HG02642 (cell line): Measurements from ENCODE around the gene RSPH10B2.
"Not testable (repeated sequence)": the region's sequence is repeated elsewhere in the genome, so short reads cannot be mapped to it uniquely, and the experiment has no call there.

Experiments
- ATAC-seq: cut with Tn5 transposase; IDR thresholded peaks from one replicate; pipeline ENCODE4 v1.9.1; 2021; ENCODE audit warnings: mild to moderate bottlenecking; ENCODE audit not compliant: unreplicated experiment, poor library complexity

The RSPH10B2 gene

DNA sequence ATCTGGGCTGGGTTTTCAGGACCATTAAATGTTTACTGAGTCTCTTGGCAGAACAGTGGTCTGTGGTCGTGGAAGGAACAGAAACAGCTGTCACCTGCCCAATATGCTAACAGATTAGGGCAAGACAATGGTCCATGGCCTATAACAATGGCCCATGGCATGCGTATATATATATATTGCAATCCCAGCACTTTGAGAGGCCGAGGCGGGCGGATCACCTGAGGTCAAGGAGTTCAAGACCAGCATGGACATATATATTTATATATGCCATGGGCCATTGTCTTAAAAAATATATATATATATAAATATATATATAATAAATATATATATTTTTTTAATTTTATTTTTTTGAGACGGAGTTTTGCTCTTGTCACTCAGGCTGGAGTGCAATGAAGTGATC, 27.7 kb downstream of the RSPH10B2 start:
- ATAC-seq: not testable (repeated sequence)

DNA sequence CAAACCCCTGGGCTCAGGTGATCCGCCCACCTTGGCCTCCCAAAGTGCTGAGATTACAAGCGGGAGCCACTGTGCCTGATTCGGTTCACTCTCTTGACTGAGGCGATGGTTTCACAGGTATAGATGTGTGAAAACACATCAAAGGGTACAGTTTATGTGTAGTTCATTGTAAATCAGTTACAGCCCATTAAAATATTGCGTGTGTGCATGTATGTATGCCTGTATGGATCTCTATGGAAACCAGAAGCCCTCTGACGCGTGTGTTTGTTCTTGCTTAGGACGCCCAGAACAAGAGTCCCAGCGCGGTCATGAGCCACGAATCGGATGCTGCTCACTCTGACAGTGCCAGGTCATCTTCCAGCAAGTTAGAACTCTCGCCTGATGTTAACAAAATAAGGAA, 35.5 kb downstream of the RSPH10B2 start:
- not testable (repeated sequence) for ATAC-seq

DNA sequence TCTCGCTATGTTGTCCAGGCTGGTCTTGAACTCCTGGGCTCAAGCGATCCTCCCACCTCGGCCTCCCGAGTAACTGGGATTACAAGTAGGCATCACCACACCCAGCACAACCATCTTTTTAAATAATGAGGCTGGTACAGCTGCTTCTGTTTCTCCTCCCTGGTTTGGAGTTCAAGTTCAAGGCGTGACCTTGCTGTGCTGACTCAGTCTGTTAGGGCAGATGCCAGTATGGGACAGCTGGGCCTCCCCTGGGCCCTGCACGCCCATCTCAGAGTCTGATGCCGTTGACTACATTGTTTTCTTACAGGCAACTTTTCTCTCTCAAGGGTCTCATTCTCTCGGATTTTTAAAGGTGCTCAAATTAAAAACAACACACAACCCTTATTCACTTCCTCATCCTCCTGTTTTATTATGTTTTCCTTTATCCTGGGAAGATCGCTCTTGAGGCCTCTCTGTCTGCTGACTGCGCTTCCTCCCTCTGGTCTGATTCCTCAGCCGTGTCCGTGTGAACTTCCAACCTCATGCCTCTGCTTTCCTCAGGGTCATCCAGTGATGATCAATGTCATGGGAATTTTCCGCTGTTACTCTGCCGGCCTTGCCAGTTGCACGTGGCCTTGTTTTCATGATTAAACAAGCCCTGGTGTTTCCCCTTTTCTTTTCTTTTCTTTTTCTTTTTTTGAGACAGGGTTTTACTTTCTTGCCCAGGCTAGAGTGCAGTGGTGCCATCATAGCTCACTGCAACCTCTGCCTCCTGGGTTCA, 38.4 kb downstream of the RSPH10B2 start:
- ATAC-seq: not testable (repeated sequence)

DNA sequence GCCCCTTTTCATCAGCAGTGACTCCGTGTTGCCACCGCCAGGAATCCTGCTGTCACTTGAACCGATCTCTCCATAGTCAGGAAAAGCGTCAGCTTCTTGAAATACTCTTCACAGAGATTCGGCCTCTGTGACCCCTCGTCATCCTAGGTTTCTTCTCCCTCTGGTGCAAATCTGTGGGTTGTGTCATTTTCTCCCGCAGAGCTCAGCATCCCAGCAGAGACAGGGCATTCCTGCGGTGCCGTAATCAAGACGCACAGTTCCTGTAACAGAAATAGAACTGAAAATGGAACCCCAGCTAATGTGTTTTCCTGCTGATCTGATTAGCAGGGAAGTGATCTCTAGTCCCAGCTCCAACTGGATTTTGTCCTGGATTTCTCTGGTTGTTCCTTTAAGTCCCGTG, 40.4 kb downstream of the RSPH10B2 start:
- ATAC-seq: not testable (repeated sequence)

DNA sequence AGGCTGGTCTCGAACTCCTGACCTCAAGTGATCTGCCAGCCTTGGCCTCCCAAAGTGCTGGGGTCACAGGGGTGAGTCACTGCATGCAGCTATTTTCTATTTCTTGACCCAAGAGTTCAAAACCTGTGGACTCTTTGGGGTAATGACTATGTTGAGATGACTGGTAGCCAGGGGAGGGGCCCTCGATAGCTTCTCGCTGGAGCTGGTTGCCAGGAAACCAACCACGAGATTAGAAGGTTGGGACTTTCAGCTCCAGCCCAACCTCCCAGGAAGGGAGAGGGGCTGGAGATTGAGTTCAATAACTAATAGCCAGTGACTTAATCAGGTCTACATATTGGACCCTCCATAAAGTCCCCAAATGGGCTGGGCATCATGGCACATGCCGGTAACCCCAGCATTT, 43.3 kb downstream of the RSPH10B2 start:
- ATAC-seq: not testable (repeated sequence)

DNA sequence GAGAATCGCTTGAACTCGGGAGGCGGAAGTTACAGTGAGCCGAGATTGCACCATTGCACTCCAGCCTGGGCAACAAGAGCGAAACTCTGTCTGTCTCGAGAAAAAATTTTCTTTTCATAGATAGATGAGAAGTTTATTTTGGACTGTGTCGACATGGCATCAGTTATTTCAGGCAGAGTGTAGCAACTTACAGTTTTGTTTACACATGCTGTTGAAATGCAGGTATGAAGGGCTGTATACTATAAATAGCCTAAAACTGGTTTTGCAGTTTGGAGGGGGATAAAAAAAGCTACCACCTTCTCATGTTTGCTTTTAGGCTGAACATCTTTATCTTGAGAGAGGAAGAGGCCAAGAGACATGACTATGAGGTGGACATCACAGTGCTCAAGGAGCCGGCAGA, 44.1 kb downstream of the RSPH10B2 start:
- ATAC-seq: not testable (repeated sequence)

DNA sequence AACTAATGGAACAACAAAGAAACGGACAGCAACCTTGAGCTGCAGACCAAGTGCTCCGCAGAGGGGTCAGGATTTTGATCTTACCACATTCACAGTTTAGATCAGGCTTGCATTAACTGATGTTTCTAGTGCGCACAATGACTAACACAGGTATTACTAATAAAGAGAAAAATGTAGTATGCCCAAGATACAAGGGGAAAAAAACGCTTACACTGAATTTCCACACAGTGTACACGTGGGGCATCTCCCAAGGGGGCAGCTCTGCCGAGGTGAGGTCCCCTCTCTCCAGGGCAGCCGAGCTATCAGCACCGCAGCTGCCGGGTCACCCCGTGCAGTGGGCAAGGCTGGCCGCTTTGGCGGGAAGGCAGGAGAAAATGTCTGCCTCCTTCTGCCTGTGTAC, 46.0 kb downstream of the RSPH10B2 start:
- ATAC-seq: not testable (repeated sequence)

DNA sequence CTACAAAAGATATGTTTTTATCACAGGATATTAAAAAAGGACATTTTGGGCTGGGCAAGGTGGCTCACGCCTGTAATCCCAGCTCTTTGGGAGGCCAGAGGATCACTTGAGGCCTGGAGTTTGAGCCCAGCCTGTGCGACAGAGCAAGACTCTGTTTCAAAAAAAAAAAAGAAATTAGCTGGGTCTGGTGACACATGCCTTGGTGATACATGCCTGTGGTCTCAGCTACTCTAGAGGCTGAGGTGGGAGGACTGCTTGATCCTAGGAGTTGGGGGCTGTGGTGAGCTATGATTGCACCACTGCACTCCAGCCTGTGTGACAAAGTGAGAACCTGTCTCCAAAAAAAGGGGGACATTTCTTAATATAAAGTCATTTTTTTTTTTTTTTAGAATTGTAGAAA, 46.4 kb downstream of the RSPH10B2 start:
- not testable (repeated sequence) for ATAC-seq

DNA sequence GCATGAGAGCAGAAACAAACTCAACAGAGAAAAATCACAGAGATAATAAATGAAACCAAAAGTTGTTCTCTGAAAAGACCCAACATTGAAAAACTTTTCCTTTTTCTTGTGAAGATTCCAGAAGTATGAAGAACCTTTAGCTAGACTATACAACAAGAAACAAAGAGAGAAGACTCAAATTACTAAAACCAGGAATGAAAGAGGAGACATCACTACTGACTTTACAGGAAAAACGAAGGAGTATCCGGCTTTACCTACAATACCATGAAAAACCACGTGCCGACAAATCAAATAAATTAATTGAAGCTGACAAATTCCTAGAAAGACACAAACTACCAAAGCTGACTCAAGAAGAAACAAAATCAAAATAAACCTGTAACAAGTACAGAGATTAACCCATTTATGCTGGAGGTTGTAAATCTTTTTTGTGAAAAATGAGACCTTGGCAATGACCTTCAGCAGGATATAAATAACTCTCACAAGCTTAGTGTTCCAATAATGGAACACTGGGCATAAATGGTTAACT, 53.6 kb downstream of the RSPH10B2 start:
- not testable (repeated sequence) for ATAC-seq

DNA sequence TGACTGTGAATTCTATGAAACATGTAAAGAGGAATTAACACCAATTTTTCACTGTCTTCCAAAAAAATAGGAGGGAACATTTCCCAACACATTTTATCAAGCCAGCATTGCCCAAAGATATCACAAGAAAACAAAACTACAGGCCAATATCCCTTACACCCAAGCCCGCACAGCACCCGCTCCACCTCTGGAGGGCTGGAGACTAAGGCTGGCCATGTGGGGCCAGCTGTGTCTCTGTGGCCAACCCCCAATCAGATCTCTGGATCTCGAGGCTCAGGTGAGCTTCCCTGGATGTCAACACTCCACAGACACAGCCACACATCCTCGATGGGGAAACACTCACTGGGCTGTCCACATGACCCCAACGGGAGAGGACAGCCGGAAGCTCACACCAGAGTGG, 54.1 kb downstream of the RSPH10B2 start:
- ATAC-seq: not testable (repeated sequence)

DNA sequence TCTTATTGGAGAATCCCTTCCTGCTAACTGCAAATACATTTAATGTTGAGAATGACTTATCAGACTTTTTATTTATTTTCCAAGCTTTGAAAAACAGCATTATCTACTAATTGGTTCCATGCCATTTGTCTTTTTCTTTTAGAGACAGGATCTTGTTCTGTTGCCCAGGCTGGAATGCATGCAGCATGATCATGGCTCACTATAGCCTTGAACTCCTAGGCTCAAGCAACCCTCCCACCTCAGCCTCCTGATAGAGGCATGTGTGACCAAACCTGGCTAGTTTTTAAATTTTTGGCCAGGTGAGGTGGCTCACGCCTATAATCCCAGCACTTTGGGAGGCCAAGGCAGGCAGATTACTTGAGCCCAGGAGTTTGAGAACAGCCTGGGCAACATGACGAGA, 59.1 kb downstream of the RSPH10B2 start:
- ATAC-seq: not testable (repeated sequence)

DNA sequence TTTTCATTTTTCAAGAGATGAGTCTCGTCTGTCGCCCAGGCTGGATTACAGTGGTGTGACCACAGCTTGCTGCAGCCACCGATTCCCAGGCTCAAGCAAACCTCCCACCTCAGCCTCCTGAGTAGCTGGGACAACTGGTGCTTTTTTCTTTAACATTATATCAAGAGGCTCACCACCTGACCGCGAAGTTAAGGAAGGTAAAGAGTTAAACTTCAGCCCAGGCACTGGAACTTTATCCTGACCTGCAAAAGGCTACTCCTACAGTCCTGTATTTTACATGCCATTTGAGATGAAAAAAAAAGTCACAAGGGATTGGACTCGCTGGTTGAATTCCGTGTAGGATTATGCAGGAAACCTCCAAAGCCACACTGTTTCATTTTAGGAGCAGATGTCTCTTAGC, 61.6 kb downstream of the RSPH10B2 start:
- not testable (repeated sequence) for ATAC-seq

DNA sequence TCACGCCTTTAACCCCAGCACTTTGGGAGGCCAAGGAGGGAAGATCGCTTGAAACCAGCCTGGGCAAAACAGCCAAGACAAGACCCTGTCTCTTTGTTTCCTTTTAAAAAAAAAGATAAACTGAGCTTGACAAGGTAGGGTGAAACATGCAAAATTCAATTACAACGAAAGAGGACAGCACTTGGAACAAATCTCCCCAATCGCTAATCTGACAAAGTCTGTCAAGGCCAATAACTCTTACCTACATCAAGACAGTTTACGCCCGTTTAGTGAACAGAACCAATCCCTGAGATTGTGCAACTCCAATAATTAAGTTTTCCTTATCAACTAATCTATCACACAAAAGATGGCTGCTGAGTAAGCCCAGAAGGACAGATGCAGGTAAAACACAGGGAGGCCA, 67.7 kb downstream of the RSPH10B2 start:
- not testable (repeated sequence) for ATAC-seq

DNA sequence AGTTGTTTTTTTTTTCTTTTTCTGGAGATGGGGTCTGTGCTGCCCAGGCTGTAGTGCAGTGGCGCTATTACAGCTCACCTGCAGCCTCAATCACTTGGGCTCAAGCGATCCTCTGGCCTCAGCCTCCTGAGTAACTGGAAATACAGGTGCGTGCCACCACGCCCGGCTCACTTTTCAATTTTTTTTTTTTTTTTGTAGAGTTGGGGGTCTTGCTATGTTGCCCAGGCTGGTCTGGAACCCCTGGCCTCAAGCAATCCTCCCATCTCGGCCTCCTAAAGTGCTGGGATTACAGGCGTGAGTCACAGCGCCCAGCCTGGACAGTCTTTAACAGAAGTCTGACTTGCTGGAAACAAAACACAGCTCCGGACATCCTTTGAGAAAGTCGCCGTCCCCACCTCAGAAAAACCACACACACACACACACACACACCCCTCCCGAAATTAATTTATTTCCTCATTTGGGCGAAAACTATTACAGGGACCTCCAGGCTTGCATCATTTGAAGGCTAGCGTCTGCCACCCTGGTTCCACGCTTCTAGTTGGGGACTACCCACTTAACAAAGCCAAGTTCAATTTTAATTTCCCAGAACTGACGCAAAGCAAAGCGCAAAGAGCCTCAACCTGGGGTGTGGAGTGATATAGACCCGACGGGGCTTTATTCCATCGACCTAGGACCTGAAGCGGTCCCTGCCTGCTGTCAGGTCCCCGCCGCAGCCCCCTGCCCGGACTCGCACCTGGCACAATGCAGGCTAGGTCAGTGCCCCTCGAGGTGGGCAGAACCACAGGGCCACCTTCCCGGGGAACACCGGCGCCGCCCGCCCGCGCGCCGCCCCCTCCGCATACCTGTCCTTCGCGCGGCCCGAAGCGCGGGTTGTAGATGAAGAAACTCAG, 71.6 kb downstream of the RSPH10B2 start:
- peak; percentile 64 for ATAC-seq

DNA sequence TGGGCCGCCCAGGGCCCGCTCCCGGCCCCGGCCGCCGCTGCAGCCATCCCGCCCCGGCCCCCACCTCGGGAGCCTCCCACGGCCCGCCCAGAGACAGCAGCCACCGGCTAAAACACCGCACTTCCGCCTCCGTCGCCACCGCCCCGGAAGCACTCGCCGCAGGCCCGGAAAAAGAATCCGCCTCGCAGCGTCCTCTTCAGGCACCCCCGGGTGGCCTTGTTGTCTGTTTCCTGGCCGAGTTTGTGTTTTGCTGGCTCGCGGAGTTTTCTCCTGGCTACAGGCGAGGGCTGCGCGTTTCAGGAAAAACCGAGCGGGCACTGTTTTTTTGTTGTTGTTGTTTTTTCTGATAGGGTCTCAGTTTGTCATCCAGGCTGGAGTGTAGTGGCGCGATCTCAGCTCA, 72.2 kb downstream of the RSPH10B2 start, which contains the start of gene CCZ1B:
CCZ1B (minus strand) TSS at position 125 of the 400 bp plus-strand sequence; CDS start at position 47, 78 bp downstream.
- ATAC-seq: peak; percentile 99

DNA sequence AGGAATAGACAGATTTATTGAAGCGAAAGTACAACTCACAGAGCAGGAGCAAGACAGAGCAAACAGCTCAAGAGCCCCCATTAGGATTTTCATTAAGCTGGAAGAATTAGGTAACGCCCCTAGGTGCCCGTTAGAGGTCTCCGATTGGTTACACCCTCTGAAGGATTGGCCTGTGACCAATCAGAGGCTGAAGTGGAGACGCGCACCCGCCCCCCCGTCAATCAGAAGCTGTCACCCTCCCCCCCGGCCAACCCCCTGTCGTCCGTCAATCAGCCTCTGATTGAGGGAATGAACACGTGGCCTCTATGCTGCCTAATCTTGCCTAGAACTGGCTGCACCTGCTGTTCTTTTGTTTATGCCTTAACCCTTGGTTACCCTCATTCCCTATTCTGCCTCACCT, 73.3 kb downstream of the RSPH10B2 start:
- ATAC-seq: not testable (repeated sequence)

DNA sequence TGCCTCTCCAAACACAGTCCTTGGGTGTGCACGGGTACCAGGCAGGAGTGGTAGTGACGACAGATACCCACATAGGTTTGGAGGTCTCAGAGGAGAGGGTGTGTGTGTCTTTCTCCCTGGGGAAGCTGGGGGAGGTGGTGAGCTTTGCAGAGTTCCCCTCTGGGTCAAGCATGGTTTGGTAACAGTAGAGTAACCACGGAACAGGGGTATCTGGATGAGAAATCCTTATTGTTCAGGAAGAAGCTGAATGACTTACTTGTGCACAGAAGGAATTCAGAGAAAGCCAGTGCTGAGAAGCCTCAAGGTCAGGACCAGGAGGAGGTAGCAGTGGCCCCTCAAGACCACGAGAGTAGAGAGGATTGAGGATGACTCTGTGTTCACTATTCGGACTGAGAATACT, 75.7 kb downstream of the RSPH10B2 start:
- ATAC-seq: not testable (repeated sequence)

DNA sequence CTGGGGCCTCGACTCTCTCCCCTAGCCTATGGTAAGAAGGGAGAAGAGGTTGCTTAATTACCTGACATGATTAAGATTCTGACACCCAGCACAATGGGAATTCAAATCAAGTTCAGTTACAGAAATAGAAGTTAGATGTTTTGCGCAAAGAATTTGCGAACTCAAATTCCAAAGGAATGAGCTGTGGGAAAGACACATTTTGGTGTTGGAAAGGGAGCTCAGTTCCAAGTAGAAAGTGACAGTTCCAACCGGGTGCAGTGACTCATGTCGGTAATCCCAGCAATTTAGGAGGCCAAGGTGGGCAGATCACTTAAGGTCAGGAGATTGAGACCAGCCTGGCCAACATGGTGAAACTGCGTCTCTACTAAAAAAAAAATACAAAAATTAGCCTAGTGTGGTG, 76.1 kb downstream of the RSPH10B2 start:
- not testable (repeated sequence) for ATAC-seq

DNA sequence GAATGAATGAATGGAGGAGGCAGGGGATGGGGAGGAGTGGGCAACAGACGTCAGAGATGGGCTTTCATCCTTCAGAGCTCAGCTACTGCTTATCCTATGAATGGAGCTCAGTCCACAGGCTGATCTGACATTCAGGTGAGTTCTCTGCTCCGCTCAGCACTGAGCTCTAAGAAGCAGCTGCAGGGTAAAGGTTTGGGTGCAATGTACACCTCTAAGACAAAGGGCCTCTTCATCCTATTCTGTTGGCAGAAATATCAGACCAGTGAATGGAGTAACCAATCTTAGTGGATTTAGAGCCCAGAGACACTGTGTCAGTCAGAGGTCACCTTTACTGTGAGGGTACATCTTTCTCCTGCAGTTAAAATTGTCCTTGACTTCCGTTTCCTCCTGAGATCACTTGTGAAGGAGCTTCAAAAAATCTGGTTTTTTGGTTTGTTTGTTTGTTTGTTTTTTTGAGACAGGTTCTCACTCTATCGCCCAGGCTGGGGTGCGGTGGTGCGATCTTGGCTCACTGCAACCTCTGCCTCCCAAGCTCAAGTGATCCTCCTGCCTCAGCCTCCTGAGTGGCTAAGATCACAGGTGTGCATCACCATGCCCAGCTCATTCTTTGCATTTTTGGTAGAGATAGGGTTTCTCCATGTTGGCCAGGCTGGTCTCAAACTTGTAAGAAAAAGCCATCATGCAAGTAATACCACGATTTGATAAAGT, 77.3 kb downstream of the RSPH10B2 start:
- ATAC-seq: no peak

DNA sequence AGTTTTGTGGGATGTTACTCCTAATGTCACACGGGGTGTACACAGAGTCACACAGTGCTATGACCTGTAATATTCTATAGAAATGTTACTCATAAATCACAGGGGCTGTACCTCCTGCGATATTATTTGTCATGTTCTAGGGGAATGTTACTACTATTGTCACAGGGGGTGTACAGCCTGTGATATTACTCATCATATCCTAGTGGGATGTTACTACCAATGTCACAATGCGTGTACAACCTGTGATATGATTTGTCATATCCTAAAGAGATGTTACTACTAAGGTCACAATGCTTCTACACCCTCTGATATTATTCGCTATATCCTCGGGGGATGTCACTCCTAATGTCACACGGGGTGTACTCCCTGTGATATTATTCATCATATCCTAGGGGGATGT, 79.7 kb downstream of the RSPH10B2 start:
- no peak for ATAC-seq
